HG02870 (cell line): Measurements from ENCODE around the gene VWA1.
A peak's percentile ranks its signal among the peaks of the same experiment; 100 is the strongest.
"Not testable (repeated sequence)": the region's sequence is repeated elsewhere in the genome, so short reads cannot be mapped to it uniquely, and the experiment has no call there.

ENCODE experiments used
- ATAC-seq: cut with Tn5 transposase; IDR thresholded peaks from one replicate; pipeline ENCODE4 v1.9.1; 2021; ENCODE audit warnings: mild to moderate bottlenecking, moderate library complexity; ENCODE audit not compliant: unreplicated experiment

Gene VWA1

GRCh38 chr1:1402901-1403392 is 32.5 kb upstream of the VWA1 start:
- not testable (repeated sequence) for ATAC-seq

- ATAC-seq, result no peak
Measured at GRCh38 chr1:1403653-1404052, 31.8 kb upstream of the VWA1 start.

GRCh38 chr1:1406101-1406820 is 29.2 kb upstream of the VWA1 start:
- ATAC-seq, result no peak

GRCh38 chr1:1406821-1407635 is 28.5 kb upstream of the VWA1 start, which contains the start of gene MRPL20:
TSS of gene MRPL20 (minus strand) at chr1:1407293. CDS start at chr1:1407217, 76 bp downstream.
- ATAC-seq, result peak; percentile 94

- peak; percentile 17 for ATAC-seq
Measured at GRCh38 chr1:1407636-1408318, 27.7 kb upstream of the VWA1 start.

DNA sequence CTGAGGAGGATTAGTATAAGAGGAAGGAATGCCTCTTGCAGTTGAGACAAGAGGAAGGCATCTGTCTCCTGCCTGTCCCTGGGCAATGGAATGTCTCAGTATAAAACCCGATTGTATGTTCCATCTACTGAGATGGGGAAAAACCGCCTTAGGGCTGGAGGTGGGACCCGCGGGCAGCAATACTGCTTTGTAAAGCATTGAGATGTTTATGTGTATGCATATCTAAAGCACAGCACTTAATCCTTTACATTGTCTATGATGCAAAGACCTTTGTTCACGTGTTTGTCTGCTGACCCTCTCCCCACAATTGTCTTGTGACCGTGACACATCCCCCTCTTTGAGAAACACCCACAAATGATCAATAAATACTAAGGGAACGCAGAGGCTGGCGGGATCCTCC is 25.3 kb upstream of the VWA1 start:
- ATAC-seq, result not testable (repeated sequence)

GRCh38 chr1:1411626-1412025 is 23.9 kb upstream of the VWA1 start:
- no peak for ATAC-seq

GRCh38 chr1:1412311-1412902 is 23.1 kb upstream of the VWA1 start:
- not testable (repeated sequence) for ATAC-seq

GRCh38 chr1:1415751-1416150 is 19.7 kb upstream of the VWA1 start:
- ATAC-seq, result no peak

- not testable (repeated sequence) for ATAC-seq
Measured at GRCh38 chr1:1417396-1417795, 18.1 kb upstream of the VWA1 start.

DNA sequence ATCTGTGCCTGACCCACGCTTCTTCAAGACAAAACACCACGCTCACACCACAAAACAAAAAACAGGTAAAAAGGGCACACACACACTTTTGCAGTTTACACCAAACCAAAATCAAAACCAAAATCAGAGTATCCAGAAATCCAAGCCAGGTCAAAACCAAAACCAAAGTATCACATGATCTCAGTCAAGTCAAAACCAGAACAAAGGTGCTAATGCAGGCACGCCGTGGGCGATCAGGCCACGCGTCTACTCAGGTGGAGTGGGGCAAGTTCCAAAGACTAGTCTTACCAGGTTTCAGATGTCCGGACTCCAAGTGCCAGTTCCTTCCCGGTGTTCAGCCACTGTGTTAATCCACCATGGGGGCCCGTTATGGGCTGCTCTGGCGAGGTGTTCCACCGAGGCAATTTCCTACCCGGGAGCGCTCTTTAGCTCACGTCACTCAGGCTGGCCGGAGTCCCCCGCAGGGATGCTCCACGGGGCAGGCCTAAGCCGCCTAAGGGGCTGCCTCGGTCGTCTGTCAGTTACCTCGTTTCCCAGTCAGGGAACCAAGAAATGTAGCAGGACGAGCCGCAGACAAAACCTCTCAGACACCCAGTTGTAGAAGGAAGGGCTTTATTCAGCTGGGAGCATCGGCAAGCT is 17.5 kb upstream of the VWA1 start:
- not testable (repeated sequence) for ATAC-seq

DNA sequence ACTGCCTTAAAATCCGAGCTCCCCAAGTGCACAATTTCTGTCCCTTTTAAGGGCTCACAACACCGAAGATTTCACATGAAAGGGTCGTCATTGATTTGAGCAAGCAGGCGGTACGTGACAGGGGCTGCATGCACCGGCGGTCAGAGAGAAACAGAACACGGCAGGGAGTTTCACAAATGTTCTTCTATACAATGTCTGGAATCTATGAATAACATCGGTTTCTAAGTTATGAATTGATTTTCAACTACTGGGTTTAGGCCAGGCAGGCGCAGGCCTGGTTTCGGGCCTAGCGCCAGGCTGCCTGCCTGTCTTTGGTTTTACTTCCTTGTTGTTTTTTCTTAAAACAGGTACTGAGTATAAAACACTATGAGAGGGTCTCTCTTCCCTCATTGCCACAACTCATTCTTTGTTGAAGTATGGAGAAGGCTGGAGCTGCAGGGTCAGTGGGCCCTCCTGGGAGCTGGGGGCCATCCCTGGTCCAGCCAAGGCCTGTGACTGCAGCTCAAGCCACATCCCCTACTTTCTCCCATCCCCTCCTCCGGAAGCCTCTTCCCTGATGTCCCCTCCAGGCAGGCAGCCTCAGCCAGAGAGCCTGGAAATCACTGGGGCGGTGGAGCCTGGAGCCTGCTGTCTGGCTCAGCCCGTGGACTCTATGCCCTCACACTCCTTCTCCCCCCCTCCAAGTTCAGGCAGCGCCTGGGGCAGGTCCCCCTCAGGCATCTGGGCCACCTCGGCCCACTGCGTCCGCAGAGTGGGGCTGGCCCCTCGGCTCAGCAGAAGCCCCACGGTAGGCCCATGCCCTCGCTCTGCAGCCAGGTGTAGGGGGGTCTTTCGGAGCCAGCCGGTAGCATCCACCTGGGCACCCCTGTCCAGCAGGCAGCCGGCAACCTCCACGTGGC is 16.8 kb upstream of the VWA1 start:
- ATAC-seq, result no peak

DNA sequence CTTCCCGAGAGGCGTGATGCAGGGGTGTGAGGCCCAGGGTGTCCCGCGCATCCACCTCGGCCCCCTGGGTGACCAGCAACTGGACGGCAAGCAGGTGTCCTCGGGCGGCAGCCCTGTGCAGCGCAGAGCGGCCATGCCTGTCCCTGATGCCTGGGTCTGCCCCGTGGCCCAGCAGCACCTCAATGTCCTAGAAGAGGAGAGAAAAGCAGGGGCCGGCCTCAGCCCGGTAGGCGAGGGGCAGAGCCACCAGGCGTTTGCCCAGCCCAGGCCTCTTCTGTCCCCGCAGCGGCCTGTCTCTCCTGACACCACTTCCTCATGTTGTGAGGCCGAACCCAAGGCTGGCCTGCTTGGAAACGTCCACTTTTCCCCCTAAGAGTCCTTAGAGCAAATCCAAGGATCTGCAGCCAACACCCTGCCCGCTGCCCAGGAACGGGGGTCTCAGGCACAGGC is 16.1 kb upstream of the VWA1 start:
- no peak for ATAC-seq

DNA sequence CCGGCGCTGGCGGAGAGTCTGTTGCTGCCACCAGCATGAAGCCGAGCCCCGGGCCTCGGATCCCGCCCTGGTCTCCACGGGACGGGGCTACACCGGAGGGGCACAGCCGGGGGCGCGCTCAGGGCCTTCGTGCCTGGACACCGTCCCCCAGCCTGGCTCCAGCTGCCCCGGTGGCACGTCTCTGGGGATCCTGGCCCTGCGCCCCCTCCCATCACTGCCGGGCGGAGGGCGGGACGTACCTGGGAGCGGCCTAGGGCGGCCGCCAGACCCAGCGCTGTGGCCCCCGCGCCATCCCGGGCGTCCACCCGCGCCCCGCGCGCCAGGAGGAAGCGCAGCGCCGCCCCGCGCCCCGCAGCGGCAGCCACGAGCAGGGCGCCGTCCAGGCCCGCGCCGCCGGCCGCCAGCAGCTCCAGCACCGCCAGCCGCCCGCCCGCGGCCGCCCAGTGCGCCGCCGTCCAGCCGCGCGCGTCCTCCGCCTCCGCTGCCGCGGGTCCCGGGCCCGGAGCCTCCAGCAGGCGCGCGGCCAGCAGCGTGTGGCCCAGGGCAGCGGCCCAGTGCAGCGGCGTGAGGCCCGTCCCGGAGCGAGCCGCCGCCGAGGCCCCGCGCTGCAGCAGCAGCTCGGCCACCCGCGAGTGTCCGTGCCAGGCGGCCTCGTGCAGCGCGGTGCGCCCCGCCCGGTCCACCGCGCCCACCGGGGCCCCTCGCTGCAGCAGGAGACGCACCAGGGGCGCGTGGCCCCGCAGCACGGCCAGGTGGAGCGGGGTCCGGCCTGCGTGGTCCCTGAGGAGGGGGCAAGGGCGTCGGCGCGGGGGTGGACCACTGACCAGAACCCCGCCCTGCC is 15.5 kb upstream of the VWA1 start:
- no peak for ATAC-seq

DNA sequence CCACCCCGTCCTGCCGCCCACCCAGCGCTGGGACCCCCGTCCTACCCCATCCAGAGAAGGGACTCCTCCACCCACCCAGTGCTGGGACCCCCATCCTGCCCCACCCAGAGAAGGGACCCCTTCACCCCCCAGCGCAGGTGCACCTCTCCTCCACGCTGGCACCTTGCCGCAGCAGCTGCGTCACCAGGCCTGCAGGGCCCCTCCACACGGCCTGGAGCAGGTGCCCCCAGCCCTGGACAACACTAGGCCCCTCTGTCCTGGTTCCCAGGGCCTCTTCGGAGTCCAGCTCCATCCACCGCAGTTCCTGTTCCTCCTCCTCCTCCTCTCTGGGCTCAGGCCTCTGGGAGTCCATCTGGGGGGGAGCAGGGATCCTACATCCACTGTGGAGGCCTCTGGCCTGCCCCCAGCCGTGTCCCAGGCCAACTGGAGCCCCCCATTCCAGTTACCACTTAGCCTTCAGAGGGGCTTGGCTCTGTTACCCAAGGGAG is 14.8 kb upstream of the VWA1 start:
- ATAC-seq, result no peak

- ATAC-seq, result no peak
Measured at GRCh38 chr1:1421147-1421906, 14.2 kb upstream of the VWA1 start, which contains the start of gene ANKRD65. TSS of gene ANKRD65 (minus strand) at chr1:1421276. CDS start at chr1:1421005, 271 bp downstream.

- ATAC-seq, result no peak
Measured at GRCh38 chr1:1421907-1422464, 13.5 kb upstream of the VWA1 start.
